ENCODE results near the gene CTTNBP2.

- TF ChIP-seq CTCF (conservative IDR thresholded peaks at IDR 0.05; ENCODE audit: low read depth, low read length) (no peak), ELK1 (IDR thresholded peaks at IDR 0.05; ENCODE audit: borderline replicate concordance, low read depth, low read length) (no peak), POLR2A (IDR thresholded peaks at IDR 0.05; ENCODE audit: low read depth, low read length) (no peak), USF2 (IDR thresholded peaks at IDR 0.05; ENCODE audit: low read depth, low read length) (no peak), RCOR1 (IDR thresholded peaks at IDR 0.05; ENCODE audit: insufficient replicate concordance, low read length) (no peak), RAD21 (IDR thresholded peaks at IDR 0.05; ENCODE audit: low read length) (no peak), CEBPB (IDR thresholded peaks at IDR 0.05; ENCODE audit: low read depth, low read length) (no peak), MXI1 (IDR thresholded peaks at IDR 0.05; ENCODE audit: borderline replicate concordance, low read depth, low read length) (no peak), SMC3 (IDR thresholded peaks at IDR 0.05; ENCODE audit: low read depth, low read length) (no peak), RFX5 (IDR thresholded peaks at IDR 0.05; ENCODE audit: low read depth, low read length) (no peak), MAZ (IDR thresholded peaks at IDR 0.05; ENCODE audit: borderline replicate concordance, low read depth, low read length) (no peak)
These were observed 33.7 kb downstream of the CTTNBP2 start for GRCh38 chr7:117839507-117839906.
